ENCODE data around the gene SGMS1.
"Not testable (repeated sequence)": the region's sequence is repeated elsewhere in the genome, so short reads cannot be mapped to it uniquely, and the experiment has no call there.

DNA sequence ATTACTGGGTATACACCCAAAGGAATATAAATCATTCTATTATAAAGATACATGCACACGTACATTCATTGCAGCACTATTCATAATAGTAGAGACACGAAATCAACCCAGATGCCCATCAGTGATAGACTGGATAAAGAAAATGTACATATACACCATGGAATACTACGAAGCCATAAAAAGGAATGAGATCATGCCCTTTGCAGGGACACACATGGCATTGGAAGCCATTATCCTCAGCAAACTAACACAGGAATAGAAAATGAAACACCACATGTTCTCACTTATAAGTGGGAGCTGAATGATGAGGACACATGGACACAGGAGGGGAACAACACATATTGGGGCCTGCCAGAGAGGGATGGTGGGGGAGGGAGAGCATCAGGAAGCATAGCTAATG lies 74.6 kb downstream of the SGMS1 start:
- TF ChIP-seq, protein P1, sequence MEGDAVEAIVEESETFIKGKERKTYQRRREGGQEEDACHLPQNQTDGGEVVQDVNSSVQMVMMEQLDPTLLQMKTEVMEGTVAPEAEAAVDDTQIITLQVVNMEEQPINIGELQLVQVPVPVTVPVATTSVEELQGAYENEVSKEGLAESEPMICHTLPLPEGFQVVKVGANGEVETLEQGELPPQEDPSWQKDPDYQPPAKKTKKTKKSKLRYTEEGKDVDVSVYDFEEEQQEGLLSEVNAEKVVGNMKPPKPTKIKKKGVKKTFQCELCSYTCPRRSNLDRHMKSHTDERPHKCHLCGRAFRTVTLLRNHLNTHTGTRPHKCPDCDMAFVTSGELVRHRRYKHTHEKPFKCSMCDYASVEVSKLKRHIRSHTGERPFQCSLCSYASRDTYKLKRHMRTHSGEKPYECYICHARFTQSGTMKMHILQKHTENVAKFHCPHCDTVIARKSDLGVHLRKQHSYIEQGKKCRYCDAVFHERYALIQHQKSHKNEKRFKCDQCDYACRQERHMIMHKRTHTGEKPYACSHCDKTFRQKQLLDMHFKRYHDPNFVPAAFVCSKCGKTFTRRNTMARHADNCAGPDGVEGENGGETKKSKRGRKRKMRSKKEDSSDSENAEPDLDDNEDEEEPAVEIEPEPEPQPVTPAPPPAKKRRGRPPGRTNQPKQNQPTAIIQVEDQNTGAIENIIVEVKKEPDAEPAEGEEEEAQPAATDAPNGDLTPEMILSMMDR (IDR thresholded peaks at IDR 0.05), result not testable (repeated sequence)
- TF ChIP-seq POLR2AphosphoS5 (IDR thresholded peaks at IDR 0.05; ENCODE audit: insufficient read depth in 1 of 2, low read depth in 1 of 2); POLR2A (IDR thresholded peaks at IDR 0.05): not testable (repeated sequence)

All from vagina (tissue), 2 donors.